Keratinocyte (primary cell): ENCODE measurements around the gene SAMD4B.

Experiments
- CTCF ChIP-seq, 3 experiments: IDR thresholded peaks in 1 of 3; conservative IDR thresholded peaks in 1 of 3; optimal IDR thresholded peaks in 1 of 3; 2 replicates in 2 of 3; 3 replicates in 1 of 3; pipeline versions ENCODE3 to v1.5.1; 2011; ENCODE audit warnings: low read length in 3 of 3, mild to moderate bottlenecking in 3 of 3, moderate library complexity in 2 of 3, control low read depth in 1 of 3, inconsistent platforms in 1 of 3; ENCODE audit not compliant: insufficient read depth in 2 of 3; ENCODE audit errors: extremely low read depth in 1 of 3
- EZH2 ChIP-seq: IDR thresholded peaks from one replicate; pipeline ENCODE4 v1.6.1; 2012; ENCODE audit warnings: inconsistent platforms, mild to moderate bottlenecking, low read length, moderate library complexity

GRCh38 chr19:39422020-39422419, 79.8 kb downstream of the SAMD4B start:
- no peak for TF ChIP-seq CTCF (optimal IDR thresholded peaks at IDR 0.05 in 1 of 3, IDR thresholded peaks at IDR 0.05 in 1 of 3, conservative IDR thresholded peaks at IDR 0.05 in 1 of 3; ENCODE audit: extremely low read depth in 1 of 3, insufficient read depth in 2 of 3, low read length in 3 of 3)
- no peak for TF ChIP-seq EZH2
